ENCODE measurements around the gene ANO2.

DNA sequence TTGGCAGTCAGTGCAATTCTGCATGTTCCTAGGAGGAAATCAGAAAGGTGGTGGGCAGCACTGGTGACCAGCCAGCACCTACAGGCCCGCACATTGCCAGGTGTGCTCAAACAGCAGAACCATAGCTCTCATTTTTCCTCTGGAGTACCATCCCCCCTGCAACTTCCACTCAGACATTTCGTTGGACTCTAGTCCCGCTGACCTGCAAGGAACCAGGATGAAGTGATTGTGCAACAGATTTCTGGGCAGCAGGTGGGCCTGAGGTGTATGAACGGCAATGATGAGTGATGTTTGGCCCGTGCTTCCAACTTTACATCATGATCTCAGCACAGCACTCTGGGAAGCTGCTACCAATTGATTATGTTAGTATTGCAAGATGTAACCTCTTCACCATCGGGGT lies 383.2 kb downstream of the ANO2 start:
- TF ChIP-seq POLR2AphosphoS5 (IDR thresholded peaks at IDR 0.05; ENCODE audit: low read depth, low read length) = no peak
- no peak for TF ChIP-seq TAF1 (IDR thresholded peaks at IDR 0.05; ENCODE audit: borderline replicate concordance, insufficient read depth, low read length)
- TF ChIP-seq, protein P1, sequence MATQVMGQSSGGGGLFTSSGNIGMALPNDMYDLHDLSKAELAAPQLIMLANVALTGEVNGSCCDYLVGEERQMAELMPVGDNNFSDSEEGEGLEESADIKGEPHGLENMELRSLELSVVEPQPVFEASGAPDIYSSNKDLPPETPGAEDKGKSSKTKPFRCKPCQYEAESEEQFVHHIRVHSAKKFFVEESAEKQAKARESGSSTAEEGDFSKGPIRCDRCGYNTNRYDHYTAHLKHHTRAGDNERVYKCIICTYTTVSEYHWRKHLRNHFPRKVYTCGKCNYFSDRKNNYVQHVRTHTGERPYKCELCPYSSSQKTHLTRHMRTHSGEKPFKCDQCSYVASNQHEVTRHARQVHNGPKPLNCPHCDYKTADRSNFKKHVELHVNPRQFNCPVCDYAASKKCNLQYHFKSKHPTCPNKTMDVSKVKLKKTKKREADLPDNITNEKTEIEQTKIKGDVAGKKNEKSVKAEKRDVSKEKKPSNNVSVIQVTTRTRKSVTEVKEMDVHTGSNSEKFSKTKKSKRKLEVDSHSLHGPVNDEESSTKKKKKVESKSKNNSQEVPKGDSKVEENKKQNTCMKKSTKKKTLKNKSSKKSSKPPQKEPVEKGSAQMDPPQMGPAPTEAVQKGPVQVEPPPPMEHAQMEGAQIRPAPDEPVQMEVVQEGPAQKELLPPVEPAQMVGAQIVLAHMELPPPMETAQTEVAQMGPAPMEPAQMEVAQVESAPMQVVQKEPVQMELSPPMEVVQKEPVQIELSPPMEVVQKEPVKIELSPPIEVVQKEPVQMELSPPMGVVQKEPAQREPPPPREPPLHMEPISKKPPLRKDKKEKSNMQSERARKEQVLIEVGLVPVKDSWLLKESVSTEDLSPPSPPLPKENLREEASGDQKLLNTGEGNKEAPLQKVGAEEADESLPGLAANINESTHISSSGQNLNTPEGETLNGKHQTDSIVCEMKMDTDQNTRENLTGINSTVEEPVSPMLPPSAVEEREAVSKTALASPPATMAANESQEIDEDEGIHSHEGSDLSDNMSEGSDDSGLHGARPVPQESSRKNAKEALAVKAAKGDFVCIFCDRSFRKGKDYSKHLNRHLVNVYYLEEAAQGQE (IDR thresholded peaks at IDR 0.05; ENCODE audit: insufficient read depth in 1 of 2, low read depth in 2 of 2, low read length in 2 of 2) = no peak
